ENCODE results near the gene GAS2.

Gene GAS2

GRCh38 chr11:22666325-22666687 lies at the start of gene GAS2:
Gene GAS2 (plus strand): TSS chr11:22666611. CDS start chr11:22674870, 8,259 bp downstream.
- peak within 1 kb of the TSS; percentile 47 for H3K27ac ChIP-seq
- no peak for TF ChIP-seq ZFX (IDR thresholded peaks at IDR 0.05; ENCODE audit: borderline replicate concordance)
- no peak for TF ChIP-seq CTCF (IDR thresholded peaks at IDR 0.05)

GRCh38 chr11:22617868-22618267 lies 48.5 kb upstream of the GAS2 start:
- TF ChIP-seq ZFX (IDR thresholded peaks at IDR 0.05; ENCODE audit: borderline replicate concordance) (no peak), CTCF (IDR thresholded peaks at IDR 0.05) (no peak)
- no peak overlapping the region for H3K27ac ChIP-seq

- peak overlapping the region; percentile 97 for H3K27ac ChIP-seq
- TF ChIP-seq CTCF (IDR thresholded peaks at IDR 0.05): peak; percentile 75
- no peak for TF ChIP-seq ZFX (IDR thresholded peaks at IDR 0.05; ENCODE audit: borderline replicate concordance)
These were observed 41.5 kb upstream of the GAS2 start for GRCh38 chr11:22624742-22625447.

GRCh38 chr11:22625448-22626287 lies 40.7 kb upstream of the GAS2 start, which contains the start of gene FANCF:
Gene FANCF (minus strand): TSS chr11:22625823. CDS start chr11:22625810, 13 bp downstream.
- H3K27ac ChIP-seq: peak within 1 kb of the TSS; percentile 97
- TF ChIP-seq CTCF (IDR thresholded peaks at IDR 0.05) (no peak), ZFX (IDR thresholded peaks at IDR 0.05; ENCODE audit: borderline replicate concordance) (no peak)

- no peak for TF ChIP-seq CTCF (IDR thresholded peaks at IDR 0.05)
- TF ChIP-seq ZFX (IDR thresholded peaks at IDR 0.05; ENCODE audit: borderline replicate concordance): no peak
- peak overlapping the region; percentile 97 for H3K27ac ChIP-seq
These were observed 39.7 kb upstream of the GAS2 start for GRCh38 chr11:22626573-22627239.

- no peak overlapping the region for H3K27ac ChIP-seq
- no peak for TF ChIP-seq CTCF (IDR thresholded peaks at IDR 0.05)
- no peak for TF ChIP-seq ZFX (IDR thresholded peaks at IDR 0.05; ENCODE audit: borderline replicate concordance)
These were observed 39.0 kb upstream of the GAS2 start for GRCh38 chr11:22627421-22627820.
